Endothelial cell of umbilical vein (primary cell): ENCODE data around the gene OR8B2. TPM values are rescaled to one million over a fixed set of nuclear protein-coding genes. Genes with fewer than 3 reads are reported as not detected.
"Not testable (repeated sequence)": the region's sequence is repeated elsewhere in the genome, so short reads cannot be mapped to it uniquely, and the experiment has no call there.

ENCODE experiments used
- BruUV-seq: library from RNA; stranded (reverse); fragments of 400-500 nt; replicated peaks from 2 replicates; lab custom pipeline; 2021; lab: Mats Ljungman, UMichigan
- CTCF ChIA-PET: fragments of 300-600, 350-600 bp; sonication (Branson Sonifier 250); formaldehyde crosslinking; loops from one replicate; lab custom pipeline; 2021; ENCODE audit warnings: antibody characterized with exemption, inconsistent platforms; lab: Charles Lee
- POLR2A ChIA-PET: fragments of 300-600, 350-600 bp; sonication (Branson Sonifier 250); formaldehyde crosslinking; loops from one replicate; lab custom pipeline; 2021; ENCODE audit warnings: antibody characterized with exemption, inconsistent platforms; lab: Charles Lee
- DNase-seq: peaks from one replicate; pipeline ENCODE4 v3.0.0-alpha.2; 2011; ENCODE audit warnings: low read depth, low spot score
- FAIRE-seq: peaks from 2 replicates; lab custom pipeline; 2011; peaks lifted over from hg19 to GRCh38; lab: Jason Lieb, UNC
- H2AFZ ChIP-seq: 2 replicates; pipeline ENCODE4 v1.6.0; 2012; ENCODE audit warnings: low read depth, low read length, control low read depth, inconsistent platforms
- H3K27ac ChIP-seq: 2 replicates; pipeline ENCODE4 v1.5.1; 2011; ENCODE audit warnings: low read depth, mild to moderate bottlenecking, control low read depth, low read length, moderate library complexity; ENCODE audit not compliant: insufficient read depth
- H3K27me3 ChIP-seq, 2 experiments: 2 replicates each; pipeline versions ENCODE4 v1.6.0 to v1.6.1; 2011; ENCODE audit warnings: low read length in 2 of 2, mixed read lengths in 1 of 2; ENCODE audit not compliant: control insufficient read depth in 2 of 2, insufficient read depth in 2 of 2
- H3K36me3 ChIP-seq, 2 experiments: 2 replicates in 1 of 2; 3 replicates in 1 of 2; pipeline ENCODE4 v1.5.1; 2011; ENCODE audit warnings: low read length in 2 of 2, mild to moderate bottlenecking in 1 of 2, moderate library complexity in 1 of 2; ENCODE audit not compliant: control insufficient read depth in 2 of 2, insufficient read depth in 2 of 2; ENCODE audit errors: extremely low read depth in 1 of 2
- H3K4me1 ChIP-seq: 3 replicates; pipeline ENCODE4 v1.5.1; 2011; ENCODE audit warnings: mild to moderate bottlenecking, low read length; ENCODE audit not compliant: control insufficient read depth, insufficient read depth; ENCODE audit errors: extremely low read depth
- H3K4me2 ChIP-seq: 2 replicates; pipeline ENCODE4 v1.6.1; 2011; ENCODE audit warnings: low read length, control low read depth, mixed read lengths; ENCODE audit not compliant: insufficient read depth
- H3K4me3 ChIP-seq, 3 experiments: fragments of 200-600 bp in 1 of 3; sonication (generic), shearing (Covaris generic) in 1 of 3; replicated peaks in 1 of 3; 2 replicates each; pipeline ENCODE4 v1.5.1; 2011 to 2016; ENCODE audit warnings: control low read depth in 3 of 3, low read length in 3 of 3, mild to moderate bottlenecking in 2 of 3, inconsistent platforms in 1 of 3, low read depth in 1 of 3, moderate library complexity in 1 of 3; ENCODE audit not compliant: insufficient read depth in 1 of 3
- H3K79me2 ChIP-seq: 2 replicates; pipeline ENCODE4 v1.6.0; 2012; ENCODE audit warnings: low read length, inconsistent platforms; ENCODE audit not compliant: control insufficient read depth, insufficient read depth
- H3K9ac ChIP-seq: replicated peaks from 2 replicates; pipeline ENCODE3; 2011; ENCODE audit warnings: low read length, control low read depth; ENCODE audit not compliant: insufficient read depth; ENCODE audit errors: extremely low read depth
- H3K9me1 ChIP-seq: replicated peaks from 3 replicates; pipeline ENCODE4 v1.6.0; 2011; ENCODE audit warnings: mild to moderate bottlenecking, low read length; ENCODE audit not compliant: control insufficient read depth, insufficient read depth; ENCODE audit errors: extremely low read depth
- H3K9me3 ChIP-seq: replicated peaks from 2 replicates; pipeline ENCODE4 v1.5.1; 2012; ENCODE audit warnings: low read length, inconsistent platforms; ENCODE audit not compliant: control insufficient read depth, insufficient read depth
- H4K20me1 ChIP-seq: replicated peaks from 2 replicates; pipeline ENCODE3; 2011; ENCODE audit warnings: mild to moderate bottlenecking, low read length; ENCODE audit not compliant: control insufficient read depth, insufficient read depth; ENCODE audit errors: extremely low read depth
- EZH2 ChIP-seq: IDR thresholded peaks from 2 replicates; pipeline ENCODE4 v1.6.1; 2012; ENCODE audit warnings: borderline replicate concordance, low read depth, mild to moderate bottlenecking, moderate library complexity, low read length, inconsistent platforms; ENCODE audit not compliant: severe bottlenecking
- FOS ChIP-seq: IDR thresholded peaks from 2 replicates; pipeline ENCODE4 v1.6.1; 2011; ENCODE audit warnings: mild to moderate bottlenecking, low read length, moderate library complexity, borderline replicate concordance; ENCODE audit not compliant: insufficient read depth
- GATA2 ChIP-seq: IDR thresholded peaks from 2 replicates; pipeline ENCODE4 v1.7.0; 2011; ENCODE audit warnings: low read depth, mild to moderate bottlenecking, moderate library complexity, mixed read lengths, low read length; ENCODE audit not compliant: insufficient read length, insufficient read depth
- JUN ChIP-seq: IDR thresholded peaks from 2 replicates; pipeline ENCODE4 v1.6.1; 2011; ENCODE audit warnings: borderline replicate concordance, low read depth; ENCODE audit not compliant: insufficient read length, insufficient read depth
- MYC ChIP-seq: IDR thresholded peaks from one replicate; pipeline ENCODE4 v1.6.1; 2011; ENCODE audit warnings: mild to moderate bottlenecking, low read depth, low read length
- POLR2A ChIP-seq: IDR thresholded peaks from 2 replicates; pipeline ENCODE4 v1.6.1; 2012; ENCODE audit warnings: low read depth, mild to moderate bottlenecking, control low read depth, low read length
- POLR2AphosphoS5 ChIP-seq: IDR thresholded peaks from 2 replicates; pipeline ENCODE4 v1.6.1; 2012; ENCODE audit warnings: low read depth, mild to moderate bottlenecking, control low read depth, low read length, moderate library complexity; ENCODE audit not compliant: insufficient read depth
- dilution Hi-C: fragments of 300-500 bp; cut with MboI; formaldehyde crosslinking; loops from one replicate; pipeline ENCODE4 v1.15.0; 2019; ENCODE audit warnings: low sequenced_read_pairs; ENCODE audit not compliant: extremely low pct_ligation_motif_present
- intact Hi-C: fragments of 100-400 bp; cut with micrococcal nuclease; formaldehyde crosslinking; loops from one replicate; pipeline ENCODE4 v1.10.0; 2022
- polyA plus RNA-seq, 4 experiments: library from polyadenylated mRNA; depleted of rRNA in 3 of 4; stranded (reverse) in 3 of 4; unstranded in 1 of 4; fragments of >200 nt; gene quantifications; 2 replicates each; pipeline versions ENCODE4 v1.2.1 to v1.2.3, GENCODE V29; 2011 to 2012; ENCODE audit warnings: missing spikeins in 1 of 4
- total RNA-seq: library from RNA; stranded (reverse); gene quantifications from 2 replicates; pipeline ENCODE4 v1.2.3, GENCODE V29; 2021
- TF ChIP-seq, protein P1 (sequence below), 2 donors: IDR thresholded peaks; 1 replicate in 1 of 2; 2 replicates in 1 of 2; pipeline ENCODE4 v1.5.1; 2011; ENCODE audit warnings: low read length in 2 of 2, mild to moderate bottlenecking in 2 of 2, moderate library complexity in 2 of 2, control low read depth in 1 of 2, inconsistent platforms in 1 of 2, low read depth in 1 of 2; ENCODE audit not compliant: insufficient read depth in 1 of 2; ENCODE audit errors: extremely low read depth in 1 of 2
- TF ChIP-seq, protein P2 (sequence below): IDR thresholded peaks from 2 replicates; pipeline ENCODE4 v1.6.1; 2011; ENCODE audit not compliant: insufficient read depth, insufficient read length

Gene OR8B2
- total and polyA plus RNA-seq, 2 donors (not counting 3 experiments of a cell fraction or from before 2014, with no cell fraction given) = not detected

- POLR2A ChIA-PET = no interaction called here
- Histone ChIP-seq H3K4me3 (no peak within 1 kb of the TSS), H2AFZ (no peak within 1 kb of the TSS), H3K4me2 (no peak within 1 kb of the TSS), H3K79me2 (no peaks in the 10 kb centered on the region), H3K9me3 (no peaks in the 10 kb centered on the region), H4K20me1 (no peaks in the 10 kb centered on the region), H3K9ac (no peak within 1 kb of the TSS), H3K27ac (no peak within 1 kb of the TSS), H3K36me3 (no peaks in the 10 kb centered on the region), H3K4me1 (no peaks in the 10 kb centered on the region), H3K9me1 (no peaks in the 10 kb centered on the region), H3K27me3 (no peaks in the 10 kb centered on the region)
- FAIRE-seq (no peak), DNase-seq (no peak)
- no TSS peak for BruUV-seq
- dilution Hi-C loops = no loop called here
- intact Hi-C loops = no loop called here
- TF ChIP-seq POLR2A (no peak), FOS (no peak), GATA2 (no peak), EZH2 (no peak), MYC (no peak), POLR2AphosphoS5 (no peak), JUN (no peak)
- TF ChIP-seq, protein P1, sequence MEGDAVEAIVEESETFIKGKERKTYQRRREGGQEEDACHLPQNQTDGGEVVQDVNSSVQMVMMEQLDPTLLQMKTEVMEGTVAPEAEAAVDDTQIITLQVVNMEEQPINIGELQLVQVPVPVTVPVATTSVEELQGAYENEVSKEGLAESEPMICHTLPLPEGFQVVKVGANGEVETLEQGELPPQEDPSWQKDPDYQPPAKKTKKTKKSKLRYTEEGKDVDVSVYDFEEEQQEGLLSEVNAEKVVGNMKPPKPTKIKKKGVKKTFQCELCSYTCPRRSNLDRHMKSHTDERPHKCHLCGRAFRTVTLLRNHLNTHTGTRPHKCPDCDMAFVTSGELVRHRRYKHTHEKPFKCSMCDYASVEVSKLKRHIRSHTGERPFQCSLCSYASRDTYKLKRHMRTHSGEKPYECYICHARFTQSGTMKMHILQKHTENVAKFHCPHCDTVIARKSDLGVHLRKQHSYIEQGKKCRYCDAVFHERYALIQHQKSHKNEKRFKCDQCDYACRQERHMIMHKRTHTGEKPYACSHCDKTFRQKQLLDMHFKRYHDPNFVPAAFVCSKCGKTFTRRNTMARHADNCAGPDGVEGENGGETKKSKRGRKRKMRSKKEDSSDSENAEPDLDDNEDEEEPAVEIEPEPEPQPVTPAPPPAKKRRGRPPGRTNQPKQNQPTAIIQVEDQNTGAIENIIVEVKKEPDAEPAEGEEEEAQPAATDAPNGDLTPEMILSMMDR (IDR thresholded peaks at IDR 0.05; ENCODE audit: extremely low read depth in 1 of 2, insufficient read depth in 1 of 2, low read depth in 1 of 2, low read length in 2 of 2) = no peak
- TF ChIP-seq, protein P2, sequence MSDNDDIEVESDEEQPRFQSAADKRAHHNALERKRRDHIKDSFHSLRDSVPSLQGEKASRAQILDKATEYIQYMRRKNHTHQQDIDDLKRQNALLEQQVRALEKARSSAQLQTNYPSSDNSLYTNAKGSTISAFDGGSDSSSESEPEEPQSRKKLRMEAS = no peak
- CTCF ChIA-PET = no interaction called here
These were observed 14.6 kb upstream of the OR8B2 start, which contains the start of gene OR8B3 for GRCh38 chr11:124398924-124399323. OR8B3 (minus strand) TSS chr11:124399024; CDS start chr11:124397351, 1,673 bp downstream.

DNA sequence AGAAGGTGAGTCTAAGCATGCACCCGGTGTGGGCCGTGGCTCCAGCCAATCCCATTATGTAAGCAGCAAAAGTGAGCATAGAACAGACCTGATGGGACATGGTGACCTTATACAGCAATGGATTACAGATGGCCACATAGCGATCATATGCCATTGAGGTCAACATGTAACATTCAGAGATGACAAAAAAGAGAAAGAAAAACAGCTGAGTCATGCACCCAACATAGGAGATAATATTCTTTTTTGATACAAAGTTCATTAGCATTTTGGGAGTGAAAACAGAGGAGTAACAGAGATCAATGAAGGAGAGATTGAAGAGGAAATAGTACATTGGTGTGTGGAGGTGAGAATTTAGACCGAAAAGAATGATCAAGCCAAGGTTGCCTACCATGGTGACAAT, 12.5 kb upstream of the OR8B2 start:
- H3K36me3 ChIP-seq, dilution Hi-C loops: not testable (repeated sequence)

More for the DNA sequence above, 12.5 kb upstream of the OR8B2 start:
- H3K79me2 ChIP-seq, H3K27ac ChIP-seq, DNase-seq, H3K27me3 ChIP-seq, H3K4me1 ChIP-seq, H3K9me1 ChIP-seq, H2AFZ ChIP-seq, BruUV-seq, H3K4me2 ChIP-seq, intact Hi-C loops, H3K9ac ChIP-seq, CTCF ChIA-PET, H3K9me3 ChIP-seq, POLR2A ChIA-PET, H3K4me3 ChIP-seq, H4K20me1 ChIP-seq: not testable (repeated sequence)
- FAIRE-seq = peak; percentile 43
